Breast epithelium (tissue), 3 donors: ENCODE data around the gene MYBBP1A.

Source experiments
- POLR2A ChIP-seq: fragments of 450-650 bp; IDR thresholded peaks from one replicate; pipeline ENCODE4 v1.6.1; 2016; ENCODE audit warnings: antibody characterized with exemption, mild to moderate bottlenecking, moderate library complexity
- POLR2AphosphoS5 ChIP-seq, 3 donors: sonication (generic); formaldehyde crosslinking; IDR thresholded peaks; one replicate each; pipeline ENCODE4 v1.6.1; 2017; ENCODE audit warnings: antibody characterized with exemption in 3 of 3
- TF ChIP-seq, protein P1 (sequence below), 3 donors: fragments of 450-650 bp; IDR thresholded peaks; one replicate each; pipeline ENCODE4 v1.5.1; 2016 to 2017; ENCODE audit warnings: antibody characterized with exemption in 3 of 3, mild to moderate bottlenecking in 3 of 3, moderate library complexity in 3 of 3

DNA sequence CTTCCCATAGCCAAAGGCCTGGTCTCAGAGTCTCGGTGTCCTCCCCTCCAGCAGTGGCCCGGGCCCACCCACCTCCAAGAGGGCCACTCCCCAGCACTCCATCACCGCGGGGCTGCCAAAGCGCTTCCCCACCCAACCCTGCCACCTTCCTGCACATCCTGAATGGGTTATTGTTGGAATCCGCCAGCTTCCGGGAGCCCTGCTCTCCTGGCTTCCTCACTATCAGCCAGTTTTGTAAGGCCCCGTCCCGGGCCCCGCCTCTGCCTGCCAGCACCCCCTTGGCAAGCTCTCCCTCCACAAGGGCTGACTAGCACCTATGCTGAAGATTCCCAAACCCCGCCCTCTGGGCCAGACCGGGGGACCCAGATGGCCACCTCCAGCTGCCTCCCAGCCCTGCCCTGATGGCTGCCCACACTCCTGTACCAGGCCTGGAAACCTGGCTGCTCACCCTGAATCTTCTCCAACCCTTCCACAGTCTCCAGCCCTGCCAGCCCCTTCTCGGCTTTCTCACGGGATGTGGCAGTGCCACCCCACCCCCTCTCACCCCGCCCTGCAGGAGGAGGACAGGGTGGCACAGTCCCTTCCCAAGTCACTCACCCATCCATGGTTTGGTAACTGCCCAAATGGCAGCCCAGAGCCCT, 14.4 kb downstream of the MYBBP1A start:
- TF ChIP-seq POLR2A, result no peak
- TF ChIP-seq, protein P1, sequence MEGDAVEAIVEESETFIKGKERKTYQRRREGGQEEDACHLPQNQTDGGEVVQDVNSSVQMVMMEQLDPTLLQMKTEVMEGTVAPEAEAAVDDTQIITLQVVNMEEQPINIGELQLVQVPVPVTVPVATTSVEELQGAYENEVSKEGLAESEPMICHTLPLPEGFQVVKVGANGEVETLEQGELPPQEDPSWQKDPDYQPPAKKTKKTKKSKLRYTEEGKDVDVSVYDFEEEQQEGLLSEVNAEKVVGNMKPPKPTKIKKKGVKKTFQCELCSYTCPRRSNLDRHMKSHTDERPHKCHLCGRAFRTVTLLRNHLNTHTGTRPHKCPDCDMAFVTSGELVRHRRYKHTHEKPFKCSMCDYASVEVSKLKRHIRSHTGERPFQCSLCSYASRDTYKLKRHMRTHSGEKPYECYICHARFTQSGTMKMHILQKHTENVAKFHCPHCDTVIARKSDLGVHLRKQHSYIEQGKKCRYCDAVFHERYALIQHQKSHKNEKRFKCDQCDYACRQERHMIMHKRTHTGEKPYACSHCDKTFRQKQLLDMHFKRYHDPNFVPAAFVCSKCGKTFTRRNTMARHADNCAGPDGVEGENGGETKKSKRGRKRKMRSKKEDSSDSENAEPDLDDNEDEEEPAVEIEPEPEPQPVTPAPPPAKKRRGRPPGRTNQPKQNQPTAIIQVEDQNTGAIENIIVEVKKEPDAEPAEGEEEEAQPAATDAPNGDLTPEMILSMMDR (IDR thresholded peaks at IDR 0.05), result no peak
- TF ChIP-seq POLR2AphosphoS5 (IDR thresholded peaks at IDR 0.05), result no peak
